HEK293 (cell line): ENCODE data around the gene HIGD2A.

Experiments used
- AEBP2 ChIP-seq: fragments of 450-650 bp; formaldehyde crosslinking; IDR thresholded peaks from 2 replicates; pipeline ENCODE4 v1.5.1; 2016; ENCODE audit warnings: missing biosample characterization, missing genetic modification characterization, borderline replicate concordance
- KLF9 ChIP-seq: fragments of 450-650 bp; formaldehyde crosslinking; IDR thresholded peaks from 2 replicates; pipeline ENCODE4 v1.5.1; 2016; ENCODE audit warnings: missing biosample characterization, missing genetic modification characterization, low read depth
- OVOL3 ChIP-seq: fragments of 450-650 bp; formaldehyde crosslinking; IDR thresholded peaks from 2 replicates; pipeline ENCODE4 v1.5.1; 2016; ENCODE audit warnings: missing biosample characterization, missing genetic modification characterization
- PRDM10 ChIP-seq: fragments of 450-650 bp; formaldehyde crosslinking; IDR thresholded peaks from 2 replicates; pipeline ENCODE4 v1.5.1; 2016; ENCODE audit warnings: missing biosample characterization, missing genetic modification characterization
- SCRT2 ChIP-seq: fragments of 450-650 bp; formaldehyde crosslinking; IDR thresholded peaks from 2 replicates; pipeline ENCODE4 v1.5.1; 2016; ENCODE audit warnings: missing biosample characterization, missing genetic modification characterization
- SETDB1 ChIP-seq: IDR thresholded peaks from one replicate; pipeline ENCODE4 v1.6.1; 2017; ENCODE audit warnings: mild to moderate bottlenecking, low read length, moderate library complexity, mixed read lengths; ENCODE audit not compliant: insufficient read length
- ZBTB6 ChIP-seq: fragments of 450-650 bp; formaldehyde crosslinking; IDR thresholded peaks from 2 replicates; pipeline ENCODE4 v1.5.1; 2017; ENCODE audit warnings: missing biosample characterization, missing genetic modification characterization
- ZBTB8A ChIP-seq: fragments of 450-650 bp; formaldehyde crosslinking; IDR thresholded peaks from 2 replicates; pipeline ENCODE4 v1.5.1; 2016; ENCODE audit warnings: missing biosample characterization, missing genetic modification characterization
- ZFP41 ChIP-seq: fragments of 450-650 bp; formaldehyde crosslinking; IDR thresholded peaks from 2 replicates; pipeline ENCODE4 v1.5.1; 2016; ENCODE audit warnings: missing biosample characterization, missing genetic modification characterization, borderline replicate concordance
- ZNF112 ChIP-seq: fragments of 450-650 bp; formaldehyde crosslinking; IDR thresholded peaks from 2 replicates; pipeline ENCODE4 v1.5.0; 2017; ENCODE audit warnings: missing biosample characterization, missing genetic modification characterization
- ZNF121 ChIP-seq: fragments of 450-650 bp; formaldehyde crosslinking; IDR thresholded peaks from 2 replicates; pipeline ENCODE4 v1.5.1; 2016; ENCODE audit warnings: missing biosample characterization, missing genetic modification characterization
- ZNF148 ChIP-seq: fragments of 450-650 bp; formaldehyde crosslinking; IDR thresholded peaks from 2 replicates; pipeline ENCODE4 v1.5.0; 2017; ENCODE audit warnings: missing biosample characterization, missing genetic modification characterization, borderline replicate concordance
- ZNF157 ChIP-seq: fragments of 450-650 bp; formaldehyde crosslinking; IDR thresholded peaks from 2 replicates; pipeline ENCODE4 v1.5.1; 2016; ENCODE audit warnings: missing biosample characterization, missing genetic modification characterization
- ZNF175 ChIP-seq: fragments of 450-650 bp; formaldehyde crosslinking; IDR thresholded peaks from 2 replicates; pipeline ENCODE4 v1.5.1; 2016; ENCODE audit warnings: missing biosample characterization, missing genetic modification characterization
- ZNF223 ChIP-seq: fragments of 450-650 bp; formaldehyde crosslinking; IDR thresholded peaks from 2 replicates; pipeline ENCODE4 v1.5.1; 2016; ENCODE audit warnings: missing biosample characterization, missing genetic modification characterization
- ZNF302 ChIP-seq: fragments of 450-650 bp; formaldehyde crosslinking; IDR thresholded peaks from 2 replicates; pipeline ENCODE4 v1.5.1; 2016; ENCODE audit warnings: missing biosample characterization, missing genetic modification characterization, low read depth
- ZNF311 ChIP-seq: fragments of 450-650 bp; formaldehyde crosslinking; IDR thresholded peaks from 2 replicates; pipeline ENCODE4 v1.5.1; 2017; ENCODE audit warnings: missing biosample characterization, missing genetic modification characterization, borderline replicate concordance
- ZNF423 ChIP-seq: fragments of 450-650 bp; formaldehyde crosslinking; IDR thresholded peaks from 2 replicates; pipeline ENCODE4 v1.5.1; 2016; ENCODE audit warnings: missing biosample characterization, missing genetic modification characterization
- ZNF433 ChIP-seq: fragments of 450-650 bp; formaldehyde crosslinking; IDR thresholded peaks from 2 replicates; pipeline ENCODE4 v1.5.1; 2016; ENCODE audit warnings: missing biosample characterization, missing genetic modification characterization, low read depth
- ZNF530 ChIP-seq: fragments of 450-650 bp; formaldehyde crosslinking; IDR thresholded peaks from 2 replicates; pipeline ENCODE4 v1.5.1; 2016; ENCODE audit warnings: low read depth, missing biosample characterization, missing genetic modification characterization
- ZNF596 ChIP-seq: fragments of 450-650 bp; IDR thresholded peaks from 2 replicates; pipeline ENCODE4 v1.5.0; 2018; ENCODE audit warnings: missing biosample characterization, mild to moderate bottlenecking, missing genetic modification characterization, moderate library complexity
- ZNF670 ChIP-seq: fragments of 450-650 bp; formaldehyde crosslinking; IDR thresholded peaks from 2 replicates; pipeline ENCODE4 v1.5.1; 2016; ENCODE audit warnings: missing biosample characterization, missing genetic modification characterization, low read depth
- ZNF785 ChIP-seq: fragments of 450-650 bp; formaldehyde crosslinking; IDR thresholded peaks from 2 replicates; pipeline ENCODE4 v1.5.1; 2016; ENCODE audit warnings: missing biosample characterization, missing genetic modification characterization
- ZNF791 ChIP-seq: fragments of 450-650 bp; formaldehyde crosslinking; IDR thresholded peaks from 2 replicates; pipeline ENCODE4 v1.5.1; 2016; ENCODE audit warnings: missing biosample characterization, missing genetic modification characterization
- ZNF830 ChIP-seq: fragments of 450-650 bp; IDR thresholded peaks from 2 replicates; pipeline ENCODE4 v1.5.0; 2018; ENCODE audit warnings: missing biosample characterization, missing genetic modification characterization, low read depth, mild to moderate bottlenecking, moderate library complexity
- ZSCAN23 ChIP-seq: fragments of 450-650 bp; formaldehyde crosslinking; IDR thresholded peaks from 2 replicates; pipeline ENCODE4 v1.5.1; 2016; ENCODE audit warnings: missing biosample characterization, missing genetic modification characterization
- ZSCAN30 ChIP-seq: fragments of 450-650 bp; IDR thresholded peaks from 2 replicates; pipeline ENCODE4 v1.5.1; 2018; ENCODE audit warnings: missing biosample characterization, mild to moderate bottlenecking, missing genetic modification characterization, moderate library complexity
- ZSCAN4 ChIP-seq: fragments of 450-650 bp; formaldehyde crosslinking; IDR thresholded peaks from 2 replicates; pipeline ENCODE4 v1.5.1; 2017; ENCODE audit warnings: missing biosample characterization, missing genetic modification characterization

HIGD2A gene

GRCh38 chr5:176415952-176416924 is 27.7 kb downstream of the HIGD2A start, which contains the start of gene CLTB (continued):
- no peak for TF ChIP-seq PRDM10 (tag by site-specific recombination)
- no peak for TF ChIP-seq ZNF302 (tag by site-specific recombination)
- TF ChIP-seq ZSCAN4 (tag by site-specific recombination): no peak
- no peak for TF ChIP-seq ZNF112 (tag by site-specific recombination)
- no peak for TF ChIP-seq ZNF791 (tag by site-specific recombination)
- TF ChIP-seq ZSCAN30 (tag by site-specific recombination): peak; percentile 50; the same call in 1 of the 2 replicates
- TF ChIP-seq ZBTB8A (tag by site-specific recombination): peak; percentile 95
- no peak for TF ChIP-seq ZNF530 (tag by site-specific recombination)
- peak; percentile 56 for TF ChIP-seq SETDB1
- TF ChIP-seq KLF9 (tag by site-specific recombination): no peak
- no peak for TF ChIP-seq ZFP41
- TF ChIP-seq ZNF175 (tag by site-specific recombination): no peak
- no peak for TF ChIP-seq ZBTB6
- TF ChIP-seq ZNF670 (tag by site-specific recombination): no peak
- no peak for TF ChIP-seq AEBP2 (tag by site-specific recombination)
- no peak for TF ChIP-seq OVOL3
- TF ChIP-seq ZNF121: no peak
- TF ChIP-seq ZNF423 (tag by site-specific recombination): peak; percentile 47; the same call in 1 of the 2 replicates
- TF ChIP-seq ZNF311 (tag by site-specific recombination): no peak
- 0 out of 2 replicates have a peak, but pooled peaks have one; percentile 40 for TF ChIP-seq ZNF785 (tag by site-specific recombination)
- no peak for TF ChIP-seq ZSCAN23 (tag by site-specific recombination)
- no peak for TF ChIP-seq ZNF157 (tag by site-specific recombination)
- no peak for TF ChIP-seq SCRT2 (tag by site-specific recombination)
- no peak for TF ChIP-seq ZNF148 (tag by site-specific recombination)
- no peak for TF ChIP-seq ZNF433 (tag by site-specific recombination)
- no peak for TF ChIP-seq ZNF830 (tag by site-specific recombination)
- TF ChIP-seq ZNF223 (tag by site-specific recombination): no peak
- peak; percentile 35; the same call in 1 of the 2 replicates for TF ChIP-seq ZNF596 (tag by site-specific recombination)
